ENCODE data around the gene HUWE1. TPM values are rescaled to one million over a fixed set of nuclear protein-coding genes. Genes with fewer than 3 reads are reported as not detected.

Gene HUWE1
- total and polyA plus RNA-seq, 2 of the 13 experiments (the other 11 are each of a cell fraction or from before 2014, with no cell fraction given), result 63.2 to 68.1 TPM

- peaks cover 34% of the 10 kb centered on the region for H3K79me2 ChIP-seq (ENCODE audit: insufficient read depth, low read length)
- no peak overlapping the region for H3K27ac ChIP-seq (ENCODE audit: extremely low read length, insufficient read depth, low read length)
- H2AFZ ChIP-seq (ENCODE audit: low read length), result no peak overlapping the region
- H3K4me3 ChIP-seq (replicated peaks in 1 of 3; ENCODE audit: insufficient read depth in 1 of 3, low read depth in 2 of 3, low read length in 3 of 3), result no peak overlapping the region
- no peak overlapping the region for H3K4me2 ChIP-seq (ENCODE audit: low read depth, low read length)
- in situ Hi-C loops (cut with HindIII; ENCODE audit: extremely low pct_ligation_motif_present, low pct_unique_long_range_greater_than_20kb), result no loop called here
- BruUV-seq (replicated peaks), result no TSS peak
- H3K9me3 ChIP-seq (ENCODE audit: low read length), result no peaks in the 10 kb centered on the region
- DNase-seq (ENCODE audit: low spot score) (no peak), ATAC-seq (no peak), FAIRE-seq (no peak)
- ChIA-PET POLR2A (no interaction called here), CTCF (ENCODE audit: low intra/inter-chr PET ratio, low total read pairs) (no interaction called here)
- intact Hi-C loops (cut with micrococcal nuclease; ENCODE audit: unreplicated experiment), result no loop called here
- peaks cover 18% of the 10 kb centered on the region; the same call in 1 of the 2 replicates for H4K20me1 ChIP-seq (ENCODE audit: insufficient read depth, low read length)
- H3K36me3 ChIP-seq (replicated peaks in 1 of 2; ENCODE audit: control insufficient read depth in 1 of 2, insufficient read depth in 2 of 2, low read length in 2 of 2), result peaks cover 5 to 25% of the 10 kb centered on the region in 2 experiments; a peak in 4 of 5 replicates
- H3K9ac ChIP-seq (ENCODE audit: insufficient read depth, low read depth, low read length), result no peak overlapping the region
- H3K4me1 ChIP-seq (ENCODE audit: insufficient read depth, low read length), result peaks cover 12% of the 10 kb centered on the region
- WGBS (ENCODE audit: low lambda C conversion rate), result 84% methylated on average over 3 of the region's 3 CpGs
- no peaks in the 10 kb centered on the region for H3K27me3 ChIP-seq (ENCODE audit: control insufficient read depth in 1 of 2, insufficient read depth in 2 of 2, low read length in 2 of 2)
- TF ChIP-seq ZNF354B (CRISPR knock-in tag; IDR thresholded peaks at IDR 0.05) (no peak), ZNF431 (CRISPR knock-in tag; IDR thresholded peaks at IDR 0.05; ENCODE audit: borderline replicate concordance, low read depth) (no peak), ARNTL (CRISPR knock-in tag; IDR thresholded peaks at IDR 0.05) (no peak), ASH2L (IDR thresholded peaks at IDR 0.05; ENCODE audit: insufficient read length, low read depth, low read length) (no peak), MIER2 (CRISPR knock-in tag; IDR thresholded peaks at IDR 0.05) (no peak), AHDC1 (CRISPR knock-in tag; IDR thresholded peaks at IDR 0.05; ENCODE audit: borderline replicate concordance) (no peak), TEAD2 (CRISPR knock-in tag; IDR thresholded peaks at IDR 0.05) (no peak), ISX (CRISPR knock-in tag; conservative IDR thresholded peaks at IDR 0.05) (no peak), ZNF10 (CRISPR knock-in tag; IDR thresholded peaks at IDR 0.05; ENCODE audit: borderline replicate concordance, low read depth) (no peak), U2AF2 (IDR thresholded peaks at IDR 0.05; ENCODE audit: low read depth, low read length) (no peak)
- TF ChIP-seq, protein P1, sequence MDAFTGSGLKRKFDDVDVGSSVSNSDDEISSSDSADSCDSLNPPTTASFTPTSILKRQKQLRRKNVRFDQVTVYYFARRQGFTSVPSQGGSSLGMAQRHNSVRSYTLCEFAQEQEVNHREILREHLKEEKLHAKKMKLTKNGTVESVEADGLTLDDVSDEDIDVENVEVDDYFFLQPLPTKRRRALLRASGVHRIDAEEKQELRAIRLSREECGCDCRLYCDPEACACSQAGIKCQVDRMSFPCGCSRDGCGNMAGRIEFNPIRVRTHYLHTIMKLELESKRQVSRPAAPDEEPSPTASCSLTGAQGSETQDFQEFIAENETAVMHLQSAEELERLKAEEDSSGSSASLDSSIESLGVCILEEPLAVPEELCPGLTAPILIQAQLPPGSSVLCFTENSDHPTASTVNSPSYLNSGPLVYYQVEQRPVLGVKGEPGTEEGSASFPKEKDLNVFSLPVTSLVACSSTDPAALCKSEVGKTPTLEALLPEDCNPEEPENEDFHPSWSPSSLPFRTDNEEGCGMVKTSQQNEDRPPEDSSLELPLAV (CRISPR knock-in tag; conservative IDR thresholded peaks at IDR 0.05; ENCODE audit: low read depth), result no peak
- TF ChIP-seq, protein P2, sequence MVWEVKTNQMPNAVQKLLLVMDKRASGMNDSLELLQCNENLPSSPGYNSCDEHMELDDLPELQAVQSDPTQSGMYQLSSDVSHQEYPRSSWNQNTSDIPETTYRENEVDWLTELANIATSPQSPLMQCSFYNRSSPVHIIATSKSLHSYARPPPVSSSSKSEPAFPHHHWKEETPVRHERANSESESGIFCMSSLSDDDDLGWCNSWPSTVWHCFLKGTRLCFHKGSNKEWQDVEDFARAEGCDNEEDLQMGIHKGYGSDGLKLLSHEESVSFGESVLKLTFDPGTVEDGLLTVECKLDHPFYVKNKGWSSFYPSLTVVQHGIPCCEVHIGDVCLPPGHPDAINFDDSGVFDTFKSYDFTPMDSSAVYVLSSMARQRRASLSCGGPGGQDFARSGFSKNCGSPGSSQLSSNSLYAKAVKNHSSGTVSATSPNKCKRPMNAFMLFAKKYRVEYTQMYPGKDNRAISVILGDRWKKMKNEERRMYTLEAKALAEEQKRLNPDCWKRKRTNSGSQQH (CRISPR knock-in tag; IDR thresholded peaks at IDR 0.05; ENCODE audit: low read depth), result no peak
- TF ChIP-seq, protein P3, sequence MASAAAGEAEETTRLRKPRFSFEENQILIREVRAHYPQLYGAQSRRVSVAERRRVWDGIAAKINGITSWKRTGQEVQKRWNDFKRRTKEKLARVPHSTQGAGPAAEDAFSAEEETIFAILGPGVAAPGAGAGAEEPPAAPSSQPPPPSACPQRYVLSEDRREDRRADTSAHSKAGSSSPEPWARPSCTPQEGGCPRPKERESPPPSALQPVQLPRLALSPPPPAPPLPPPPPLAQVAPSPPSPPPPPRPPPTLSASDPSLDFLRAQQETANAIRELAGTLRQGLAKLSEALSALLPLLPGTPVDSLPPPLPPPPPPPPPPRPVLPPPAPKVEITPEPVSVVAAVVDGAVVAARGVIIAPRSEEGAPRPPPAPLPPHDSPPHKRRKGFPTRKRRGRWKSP (CRISPR knock-in tag; IDR thresholded peaks at IDR 0.05), result no peak
- TF ChIP-seq, protein P4, sequence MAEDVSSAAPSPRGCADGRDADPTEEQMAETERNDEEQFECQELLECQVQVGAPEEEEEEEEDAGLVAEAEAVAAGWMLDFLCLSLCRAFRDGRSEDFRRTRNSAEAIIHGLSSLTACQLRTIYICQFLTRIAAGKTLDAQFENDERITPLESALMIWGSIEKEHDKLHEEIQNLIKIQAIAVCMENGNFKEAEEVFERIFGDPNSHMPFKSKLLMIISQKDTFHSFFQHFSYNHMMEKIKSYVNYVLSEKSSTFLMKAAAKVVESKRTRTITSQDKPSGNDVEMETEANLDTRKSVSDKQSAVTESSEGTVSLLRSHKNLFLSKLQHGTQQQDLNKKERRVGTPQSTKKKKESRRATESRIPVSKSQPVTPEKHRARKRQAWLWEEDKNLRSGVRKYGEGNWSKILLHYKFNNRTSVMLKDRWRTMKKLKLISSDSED (CRISPR knock-in tag; IDR thresholded peaks at IDR 0.05), result no peak
Observed at GRCh38 chrX:53654376-53654775, 32.1 kb downstream of the HUWE1 start.
